Measurements from ENCODE around the gene PLA2G2F. TPM values are rescaled to one million over a fixed set of nuclear protein-coding genes. Genes with fewer than 3 reads are reported as not detected.
"Not testable (repeated sequence)": the region's sequence is repeated elsewhere in the genome, so short reads cannot be mapped to it uniquely, and the experiment has no call there.

The PLA2G2F gene
- total RNA-seq, 2 experiments from 2014 or later: not detected

DNA sequence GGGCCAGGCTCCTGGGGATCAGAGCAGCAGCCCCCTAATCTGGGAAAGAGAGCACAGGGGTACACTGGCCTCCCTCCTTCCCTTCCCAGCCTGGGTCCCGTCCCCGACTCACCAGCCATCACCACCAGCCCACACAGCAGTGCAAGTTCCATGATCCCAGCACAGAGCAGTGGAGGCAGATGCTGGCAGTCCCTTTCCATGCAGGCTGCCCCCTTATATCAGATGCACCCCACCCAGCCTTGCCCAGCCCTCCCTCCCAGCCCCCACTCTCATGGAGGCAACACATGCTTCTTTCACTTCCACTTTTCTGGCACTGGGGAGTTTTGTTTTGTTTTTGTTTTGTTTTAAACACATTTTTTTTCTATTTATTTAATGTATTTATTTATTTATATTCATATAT is 19.8 kb upstream of the PLA2G2F start, which contains the start of gene PLA2G2D:
TSS of gene PLA2G2D (minus strand) at position 190 of the 400 bp plus-strand sequence. CDS start at position 152, 38 bp downstream.
- H3K4me3 Mint-ChIP-seq: no peak within 1 kb of the TSS
- no peaks in the 10 kb centered on the region for H3K4me1 Mint-ChIP-seq (ENCODE audit: low read depth)
- no peaks in the 10 kb centered on the region for H3K36me3 Mint-ChIP-seq (ENCODE audit: low read depth)
- ChIA-PET CTCF (no interaction called here), POLR2A (no interaction called here)
- H3K9me3 Mint-ChIP-seq (ENCODE audit: insufficient read depth): no peaks in the 10 kb centered on the region
- no peak within 1 kb of the TSS for H3K27ac Mint-ChIP-seq
- peaks cover 11% of the 10 kb centered on the region for H3K27me3 Mint-ChIP-seq (ENCODE audit: low read depth)
- ATAC-seq: no peak
- no peak for DNase-seq

GRCh38 chr1:20120796-20121195 is 18.3 kb upstream of the PLA2G2F start:
- no peak for ATAC-seq
- H3K27ac Mint-ChIP-seq: no peak overlapping the region
- H3K9me3 Mint-ChIP-seq (ENCODE audit: insufficient read depth): no peaks in the 10 kb centered on the region

GRCh38 chr1:20123722-20124455 is 15.2 kb upstream of the PLA2G2F start:
- H3K9me3 Mint-ChIP-seq (ENCODE audit: insufficient read depth): no peaks in the 10 kb centered on the region
- H3K4me3 Mint-ChIP-seq: no peak overlapping the region
- CTCF ChIA-PET: no interaction called here
- H3K4me1 Mint-ChIP-seq (ENCODE audit: low read depth): no peaks in the 10 kb centered on the region
- POLR2A ChIA-PET: no interaction called here
- ATAC-seq: no peak
- DNase-seq: no peak
- peaks cover 14% of the 10 kb centered on the region for H3K27me3 Mint-ChIP-seq (ENCODE audit: low read depth)
- H3K36me3 Mint-ChIP-seq (ENCODE audit: low read depth): no peaks in the 10 kb centered on the region
- H3K27ac Mint-ChIP-seq: no peak overlapping the region

More at GRCh38 chr1:20120796-20121195, 18.3 kb upstream of the PLA2G2F start:
- no peaks in the 10 kb centered on the region for H3K4me1 Mint-ChIP-seq (ENCODE audit: low read depth)
- no peak overlapping the region for H3K4me3 Mint-ChIP-seq
- no peaks in the 10 kb centered on the region for H3K36me3 Mint-ChIP-seq (ENCODE audit: low read depth)
- POLR2A ChIA-PET: no interaction called here
- peaks cover 14% of the 10 kb centered on the region for H3K27me3 Mint-ChIP-seq (ENCODE audit: low read depth)
- no peak for DNase-seq
- CTCF ChIA-PET: no interaction called here

GRCh38 chr1:20124456-20125057 is 14.6 kb upstream of the PLA2G2F start:
- POLR2A ChIA-PET: no interaction called here
- H3K9me3 Mint-ChIP-seq (ENCODE audit: insufficient read depth): no peaks in the 10 kb centered on the region
- ATAC-seq: no peak
- H3K27ac Mint-ChIP-seq: no peak overlapping the region
- H3K4me1 Mint-ChIP-seq (ENCODE audit: low read depth): no peaks in the 10 kb centered on the region
- DNase-seq: no peak
- CTCF ChIA-PET: no interaction called here
- peaks cover 14% of the 10 kb centered on the region for H3K27me3 Mint-ChIP-seq (ENCODE audit: low read depth)
- no peaks in the 10 kb centered on the region for H3K36me3 Mint-ChIP-seq (ENCODE audit: low read depth)
- no peak overlapping the region for H3K4me3 Mint-ChIP-seq

DNA sequence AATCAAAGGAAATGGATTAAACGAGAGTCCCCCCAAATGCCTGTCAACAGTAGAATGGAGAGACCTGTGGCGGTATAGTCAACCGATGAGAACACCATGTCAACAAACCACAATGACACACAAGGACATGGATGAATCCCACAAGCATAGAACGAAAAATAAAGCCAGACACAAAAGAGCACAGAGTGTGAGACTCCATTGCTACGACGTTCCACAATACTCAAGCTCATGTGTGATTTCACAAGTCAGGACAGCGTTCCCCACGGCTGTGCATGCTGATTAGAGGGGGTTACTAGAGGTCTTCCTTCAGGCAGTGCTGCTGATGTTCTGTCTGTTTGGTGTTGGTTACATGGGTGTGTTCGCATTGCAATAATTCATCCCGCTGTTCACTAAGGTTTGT is 14.0 kb upstream of the PLA2G2F start:
- peaks cover 11% of the 10 kb centered on the region for H3K27me3 Mint-ChIP-seq (ENCODE audit: low read depth)
- H3K4me3 Mint-ChIP-seq: no peak overlapping the region
- H3K9me3 Mint-ChIP-seq (ENCODE audit: insufficient read depth): no peaks in the 10 kb centered on the region
- H3K4me1 Mint-ChIP-seq (ENCODE audit: low read depth): no peaks in the 10 kb centered on the region
- ATAC-seq (no peak), DNase-seq (no peak)
- POLR2A ChIA-PET: no interaction called here
- no peak overlapping the region for H3K27ac Mint-ChIP-seq
- H3K36me3 Mint-ChIP-seq (ENCODE audit: low read depth): no peaks in the 10 kb centered on the region
- CTCF ChIA-PET: no interaction called here

GRCh38 chr1:20126041-20126805 is 12.9 kb upstream of the PLA2G2F start:
- CTCF ChIA-PET: no interaction called here
- Mint-ChIP-seq H3K4me3 (no peak overlapping the region), H3K36me3 (ENCODE audit: low read depth) (no peaks in the 10 kb centered on the region), H3K27ac (no peak overlapping the region), H3K9me3 (ENCODE audit: insufficient read depth) (no peaks in the 10 kb centered on the region), H3K27me3 (ENCODE audit: low read depth) (peaks cover 8% of the 10 kb centered on the region), H3K4me1 (ENCODE audit: low read depth) (no peaks in the 10 kb centered on the region)
- POLR2A ChIA-PET: no interaction called here
- DNase-seq (no peak), ATAC-seq (no peak)

GRCh38 chr1:20126806-20127440 is 12.2 kb upstream of the PLA2G2F start:
- H3K27me3 Mint-ChIP-seq (ENCODE audit: low read depth): peaks cover 5% of the 10 kb centered on the region
- POLR2A ChIA-PET: no interaction called here

GRCh38 chr1:20130518-20130917 is 8.6 kb upstream of the PLA2G2F start:
- DNase-seq; H3K27ac Mint-ChIP-seq; POLR2A ChIA-PET; H3K36me3 Mint-ChIP-seq (ENCODE audit: low read depth); H3K4me1 Mint-ChIP-seq (ENCODE audit: low read depth); H3K9me3 Mint-ChIP-seq (ENCODE audit: insufficient read depth); ATAC-seq; CTCF ChIA-PET; H3K4me3 Mint-ChIP-seq: not testable (repeated sequence)
- peaks cover 18% of the 10 kb centered on the region for H3K27me3 Mint-ChIP-seq (ENCODE audit: low read depth)

More at GRCh38 chr1:20126806-20127440, 12.2 kb upstream of the PLA2G2F start:
- no peaks in the 10 kb centered on the region for H3K4me1 Mint-ChIP-seq (ENCODE audit: low read depth)
- DNase-seq (no peak), ATAC-seq (no peak)
- H3K4me3 Mint-ChIP-seq: no peak overlapping the region
- CTCF ChIA-PET: interaction anchor here (0.6 kb wide), 1 partner anchor 151 kb away, joined by 3 read pairs; no protein-coding TSS in a partner anchor
- no peaks in the 10 kb centered on the region for H3K36me3 Mint-ChIP-seq (ENCODE audit: low read depth)
- no peaks in the 10 kb centered on the region for H3K9me3 Mint-ChIP-seq (ENCODE audit: insufficient read depth)
- H3K27ac Mint-ChIP-seq: no peak overlapping the region

DNA sequence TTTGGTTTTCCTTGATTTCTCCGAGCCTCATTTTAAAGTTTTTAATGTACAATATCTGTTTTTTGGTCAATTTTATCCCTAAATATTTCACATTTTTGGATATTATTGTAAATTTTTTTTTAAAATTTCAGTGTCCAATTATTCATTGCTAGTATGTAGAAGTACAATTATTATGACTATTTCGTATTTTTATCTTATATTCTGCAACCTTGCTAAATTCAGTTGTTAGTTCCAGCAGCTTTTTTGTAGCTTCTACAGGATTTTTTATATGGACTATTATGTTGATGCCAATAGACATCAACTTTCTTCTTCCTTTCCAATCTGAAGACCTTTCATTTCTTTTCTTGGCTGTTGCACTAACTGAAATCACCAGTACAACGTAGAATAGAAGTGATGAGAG is 4.1 kb upstream of the PLA2G2F start:
- Mint-ChIP-seq H3K9me3 (ENCODE audit: insufficient read depth) (no peaks in the 10 kb centered on the region), H3K27me3 (ENCODE audit: low read depth) (peaks cover 28% of the 10 kb centered on the region), H3K4me3 (no peak overlapping the region), H3K36me3 (ENCODE audit: low read depth) (no peaks in the 10 kb centered on the region), H3K4me1 (ENCODE audit: low read depth) (no peaks in the 10 kb centered on the region), H3K27ac (no peak overlapping the region)
- POLR2A ChIA-PET: no interaction called here
- CTCF ChIA-PET: no interaction called here
- DNase-seq (no peak), ATAC-seq (no peak)

DNA sequence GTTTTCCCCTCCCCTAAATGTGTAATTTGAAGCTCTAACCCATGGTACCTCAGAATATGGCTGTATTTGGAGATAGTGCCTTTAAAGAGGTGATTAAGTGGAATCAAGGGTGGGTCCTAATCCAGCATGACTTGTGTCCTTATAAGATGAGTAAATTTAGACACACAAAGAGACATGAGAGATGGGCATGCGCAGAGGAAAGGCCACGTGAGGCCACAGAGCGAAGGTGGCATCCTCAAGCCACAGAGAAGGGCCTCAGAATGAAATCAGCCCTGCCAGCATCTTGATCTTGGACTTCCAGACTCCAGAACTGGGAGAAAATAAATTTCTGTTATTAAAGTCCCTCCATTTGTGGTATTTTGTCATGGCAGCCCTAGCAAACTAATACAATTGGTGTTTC is 2.9 kb upstream of the PLA2G2F start:
- H3K9me3 Mint-ChIP-seq (ENCODE audit: insufficient read depth): no peaks in the 10 kb centered on the region
- DNase-seq: no peak
- ATAC-seq: no peak
- H3K4me3 Mint-ChIP-seq: no peak overlapping the region
- no peak overlapping the region for H3K27ac Mint-ChIP-seq
- no peaks in the 10 kb centered on the region for H3K36me3 Mint-ChIP-seq (ENCODE audit: low read depth)
- ChIA-PET CTCF (no interaction called here), POLR2A (no interaction called here)
- peaks cover 28% of the 10 kb centered on the region for H3K27me3 Mint-ChIP-seq (ENCODE audit: low read depth)
- no peaks in the 10 kb centered on the region for H3K4me1 Mint-ChIP-seq (ENCODE audit: low read depth)

DNA sequence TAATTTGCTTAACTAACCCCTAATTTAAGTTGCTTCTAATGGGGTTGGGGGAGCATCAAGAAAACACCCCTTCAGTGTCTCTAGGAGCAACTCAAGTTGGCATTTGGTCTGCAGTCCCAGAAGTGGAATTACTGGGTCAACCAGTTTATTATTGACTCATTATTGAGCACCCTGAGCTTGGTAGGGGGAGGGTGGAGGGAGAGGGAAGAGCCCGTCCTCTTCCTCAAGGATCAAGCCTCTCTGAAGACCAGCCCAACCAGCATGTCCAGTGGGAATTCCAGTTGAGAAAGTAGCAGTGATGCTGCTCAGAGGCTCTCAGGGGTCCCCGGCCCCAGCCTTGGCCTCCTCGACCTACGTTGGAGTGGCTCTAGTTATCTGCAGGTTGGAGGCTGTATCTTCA is 2.1 kb upstream of the PLA2G2F start:
- no peaks in the 10 kb centered on the region for H3K4me1 Mint-ChIP-seq (ENCODE audit: low read depth)
- CTCF ChIA-PET: no interaction called here
- ATAC-seq: no peak

DNA sequence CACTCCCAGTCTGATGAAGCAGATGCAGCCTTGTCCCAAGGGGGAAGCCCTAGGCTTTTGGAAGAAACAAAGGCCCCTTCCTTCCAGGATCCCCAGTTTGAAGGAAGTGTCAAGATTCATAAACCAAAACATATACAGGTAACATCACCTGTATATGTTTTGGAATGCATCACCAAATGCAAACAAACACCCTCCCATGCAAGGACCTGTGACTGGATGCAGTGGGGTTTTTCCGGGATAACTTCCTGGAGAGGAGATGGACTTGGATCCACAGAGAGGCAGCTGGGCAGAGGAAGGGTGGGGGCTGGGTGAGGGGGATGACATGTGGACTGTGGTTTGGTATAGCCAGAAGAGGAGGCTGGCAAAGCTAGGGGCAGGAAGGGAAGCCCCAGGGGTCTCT is 1.5 kb upstream of the PLA2G2F start:
- Mint-ChIP-seq H3K27me3 (ENCODE audit: low read depth) (peaks cover 23% of the 10 kb centered on the region), H3K4me1 (ENCODE audit: low read depth) (no peaks in the 10 kb centered on the region), H3K9me3 (ENCODE audit: insufficient read depth) (no peaks in the 10 kb centered on the region), H3K4me3 (no peak overlapping the region), H3K27ac (no peak overlapping the region), H3K36me3 (ENCODE audit: low read depth) (no peaks in the 10 kb centered on the region)
- no peak for ATAC-seq
- ChIA-PET POLR2A (no interaction called here), CTCF (no interaction called here)
- DNase-seq: no peak

More for the DNA sequence above, 2.1 kb upstream of the PLA2G2F start:
- Mint-ChIP-seq H3K4me3 (no peak overlapping the region), H3K36me3 (ENCODE audit: low read depth) (no peaks in the 10 kb centered on the region), H3K9me3 (ENCODE audit: insufficient read depth) (no peaks in the 10 kb centered on the region), H3K27me3 (ENCODE audit: low read depth) (peaks cover 26% of the 10 kb centered on the region), H3K27ac (no peak overlapping the region)
- DNase-seq: no peak
- POLR2A ChIA-PET: no interaction called here

Measured in activated CD8-positive, alpha-beta T cell treated with anti-CD3 and anti-CD28 coated beads, Interleukin-2, amount 10 ng/mL, durations not matched to agents 7 days and 5 days (primary cell).